Hematopoietic multipotent progenitor cell treated with erythropoietin and hydrocortisone succinate and interleukin-3 and kit ligand, for 4 days (in vitro differentiated cells): ENCODE data around the gene VIL1.
A peak's percentile ranks its signal among the peaks of the same experiment; 100 is the strongest.

Source experiments
- DNase-seq: peaks from one replicate; pipeline ENCODE4 v3.0.0-alpha.2; 2015

VIL1 gene

GRCh38 chr2:218418717-218419458 is at the start of gene VIL1:
TSS of gene VIL1 (plus strand) at chr2:218419123. CDS start at chr2:218423779, 4,656 bp downstream.
- DNase-seq, result no peak

GRCh38 chr2:218369330-218369729 is 49.6 kb upstream of the VIL1 start:
- DNase-seq, result peak; percentile 50

GRCh38 chr2:218370410-218371063 is 48.4 kb upstream of the VIL1 start:
- DNase-seq, result peak; percentile 64

GRCh38 chr2:218371983-218372350 is 47.0 kb upstream of the VIL1 start:
- DNase-seq, result no peak

GRCh38 chr2:218374795-218375194 is 44.1 kb upstream of the VIL1 start:
- no peak for DNase-seq

- DNase-seq, result no peak
These were observed 43.7 kb upstream of the VIL1 start for GRCh38 chr2:218375212-218375611.

- no peak for DNase-seq
These were observed 40.9 kb upstream of the VIL1 start for GRCh38 chr2:218378053-218378452.

GRCh38 chr2:218381916-218382366 is 37.0 kb upstream of the VIL1 start, which contains the start of gene SLC11A1:
TSS of gene SLC11A1 (plus strand) at chr2:218382273. CDS start at chr2:218382369, 96 bp downstream.
- DNase-seq, result no peak

- no peak for DNase-seq
These were observed 36.1 kb upstream of the VIL1 start for GRCh38 chr2:218382785-218383184.

GRCh38 chr2:218383892-218384519 is 34.9 kb upstream of the VIL1 start:
- DNase-seq, result no peak

GRCh38 chr2:218384975-218385374 is 33.9 kb upstream of the VIL1 start:
- no peak for DNase-seq

GRCh38 chr2:218386505-218387368 is 32.2 kb upstream of the VIL1 start:
- DNase-seq, result no peak

GRCh38 chr2:218387369-218388194 is 31.3 kb upstream of the VIL1 start:
- DNase-seq, result peak; percentile 71

- DNase-seq, result no peak
These were observed 29.4 kb upstream of the VIL1 start for GRCh38 chr2:218389333-218390150.

- DNase-seq, result no peak
These were observed 27.7 kb upstream of the VIL1 start for GRCh38 chr2:218391202-218391601.

GRCh38 chr2:218392459-218392858 is 26.5 kb upstream of the VIL1 start:
- no peak for DNase-seq

- DNase-seq, result no peak
These were observed 25.9 kb upstream of the VIL1 start for GRCh38 chr2:218392891-218393462.

GRCh38 chr2:218393750-218394290 is 25.1 kb upstream of the VIL1 start:
- DNase-seq, result peak; percentile 94

GRCh38 chr2:218394298-218395089 is 24.4 kb upstream of the VIL1 start:
- peak; percentile 71 for DNase-seq

GRCh38 chr2:218395090-218395444 is 23.9 kb upstream of the VIL1 start:
- no peak for DNase-seq
